Thyroid gland (tissue), 4 donors: ENCODE data around the gene ARID3C.

ENCODE experiments used
- CTCF ChIP-seq, 6 experiments: fragments of 200-600 bp in 3 of 6; fragments of 450-650 bp in 3 of 6; sonication (generic) in 3 of 6; IDR thresholded peaks; one replicate each; pipeline ENCODE4 v1.5.1; 2016 to 2019; ENCODE audit warnings: antibody characterized with exemption in 6 of 6, mild to moderate bottlenecking in 2 of 6, inconsistent platforms in 1 of 6, moderate library complexity in 1 of 6
- POLR2A ChIP-seq, 2 donors: fragments of 450-650 bp; IDR thresholded peaks; one replicate each; pipeline ENCODE4 v1.6.1; 2017; ENCODE audit warnings: antibody characterized with exemption in 2 of 2, mild to moderate bottlenecking in 2 of 2, moderate library complexity in 1 of 2

GRCh38 chr9:34585946-34586669 lies 42.8 kb downstream of the ARID3C start:
- TF ChIP-seq CTCF (IDR thresholded peaks at IDR 0.05) (no peak), POLR2A (IDR thresholded peaks at IDR 0.05) (no peak)
